Epithelial cell of esophagus (primary cell): ENCODE data around the gene BMP5.
A peak's percentile ranks its signal among the peaks of the same experiment; 100 is the strongest.

Source experiments
- DNase-seq: peaks from one replicate; pipeline ENCODE4 v3.0.0; 2010; ENCODE audit warnings: low read depth
- H3K4me3 ChIP-seq: 2 replicates; pipeline ENCODE4 v1.5.1; 2011; ENCODE audit warnings: mild to moderate bottlenecking, low read length, control low read depth
- TF ChIP-seq, protein P1 (sequence below): IDR thresholded peaks from 2 replicates; pipeline ENCODE4 v1.5.1; 2011; ENCODE audit warnings: low read depth, mild to moderate bottlenecking, low read length, control low read depth, inconsistent platforms; ENCODE audit not compliant: insufficient read depth; ENCODE audit errors: missing control alignments

BMP5 gene

DNA sequence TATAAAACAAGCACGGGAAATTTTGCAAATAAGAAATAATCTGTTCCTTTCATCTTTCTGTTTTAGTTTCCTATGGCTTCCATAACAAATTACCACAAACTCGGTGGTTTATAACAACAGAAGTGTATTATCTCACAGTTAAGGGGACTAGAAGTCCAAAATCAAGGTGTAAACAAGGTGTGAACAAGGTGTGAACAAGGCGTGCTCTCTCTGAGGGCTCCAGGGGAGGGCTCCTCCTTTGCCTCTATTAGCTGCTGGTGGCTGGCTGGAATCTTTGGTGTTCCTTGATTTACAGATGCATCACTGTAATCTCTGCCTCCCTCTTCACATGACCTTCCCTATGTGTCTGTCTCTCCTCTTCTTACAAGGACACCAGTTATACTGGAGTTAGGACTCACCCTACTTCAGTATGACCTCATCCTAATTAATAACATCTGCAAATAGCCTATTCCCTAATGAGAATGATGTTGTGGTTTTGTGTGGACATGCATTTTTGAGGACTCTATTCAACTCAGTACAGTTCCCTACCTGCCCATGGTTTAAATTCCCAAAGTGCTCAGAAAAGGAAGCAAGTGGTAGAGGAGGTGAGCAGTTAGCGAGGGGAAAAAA lies 17.5 kb upstream of the BMP5 start:
- peak; percentile 2 for DNase-seq
- no peak overlapping the region for H3K4me3 ChIP-seq
- TF ChIP-seq, protein P1, sequence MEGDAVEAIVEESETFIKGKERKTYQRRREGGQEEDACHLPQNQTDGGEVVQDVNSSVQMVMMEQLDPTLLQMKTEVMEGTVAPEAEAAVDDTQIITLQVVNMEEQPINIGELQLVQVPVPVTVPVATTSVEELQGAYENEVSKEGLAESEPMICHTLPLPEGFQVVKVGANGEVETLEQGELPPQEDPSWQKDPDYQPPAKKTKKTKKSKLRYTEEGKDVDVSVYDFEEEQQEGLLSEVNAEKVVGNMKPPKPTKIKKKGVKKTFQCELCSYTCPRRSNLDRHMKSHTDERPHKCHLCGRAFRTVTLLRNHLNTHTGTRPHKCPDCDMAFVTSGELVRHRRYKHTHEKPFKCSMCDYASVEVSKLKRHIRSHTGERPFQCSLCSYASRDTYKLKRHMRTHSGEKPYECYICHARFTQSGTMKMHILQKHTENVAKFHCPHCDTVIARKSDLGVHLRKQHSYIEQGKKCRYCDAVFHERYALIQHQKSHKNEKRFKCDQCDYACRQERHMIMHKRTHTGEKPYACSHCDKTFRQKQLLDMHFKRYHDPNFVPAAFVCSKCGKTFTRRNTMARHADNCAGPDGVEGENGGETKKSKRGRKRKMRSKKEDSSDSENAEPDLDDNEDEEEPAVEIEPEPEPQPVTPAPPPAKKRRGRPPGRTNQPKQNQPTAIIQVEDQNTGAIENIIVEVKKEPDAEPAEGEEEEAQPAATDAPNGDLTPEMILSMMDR: no peak

DNA sequence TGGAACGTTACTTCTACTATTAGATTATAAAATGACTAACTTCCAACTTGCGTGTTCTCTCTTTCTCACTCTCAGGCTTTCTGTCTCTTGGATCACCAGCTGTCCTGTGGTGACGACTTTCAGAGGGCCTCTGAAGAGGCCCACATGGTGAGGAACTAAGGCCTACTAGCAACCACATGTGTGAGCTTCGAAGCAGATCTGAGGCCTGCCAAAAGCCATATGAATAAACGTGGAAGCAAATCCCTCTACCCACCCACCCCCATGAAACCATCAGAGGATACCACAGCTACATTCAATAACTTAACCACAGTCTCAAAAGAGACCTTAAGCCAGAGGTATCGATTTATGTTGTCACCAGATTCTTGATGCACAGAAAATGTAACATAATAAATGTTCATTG lies 13.5 kb upstream of the BMP5 start:
- H3K4me3 ChIP-seq: no peak overlapping the region
- no peak for DNase-seq
- TF ChIP-seq, protein P1: no peak

GRCh38 chr6:55886185-55886836 lies 10.9 kb upstream of the BMP5 start:
- H3K4me3 ChIP-seq: no peak overlapping the region
- TF ChIP-seq, protein P1: peak; percentile 26
- peak; percentile 30 for DNase-seq

- TF ChIP-seq, protein P1: no peak
- peak; percentile 74 for DNase-seq
- no peak overlapping the region for H3K4me3 ChIP-seq
These were observed 7.6 kb upstream of the BMP5 start for GRCh38 chr6:55882718-55883569.

GRCh38 chr6:55877283-55877682 lies 1.9 kb upstream of the BMP5 start:
- no peak overlapping the region for H3K4me3 ChIP-seq
- no peak for DNase-seq
- TF ChIP-seq, protein P1: no peak

GRCh38 chr6:55874316-55874715 lies 1.1 kb downstream of the BMP5 start:
- TF ChIP-seq, protein P1: no peak
- no peak overlapping the region for H3K4me3 ChIP-seq
- DNase-seq: no peak
